NB4 (cell line): ENCODE data around the gene IL10RB.

Experiments
- CTCF ChIP-seq: IDR thresholded peaks from one replicate; pipeline ENCODE4 v1.5.1; 2012; ENCODE audit warnings: low read depth, low read length
- MYC ChIP-seq: IDR thresholded peaks from 2 replicates; pipeline ENCODE4 v1.6.1; 2011; ENCODE audit warnings: low read depth, low read length

- no peak for TF ChIP-seq CTCF
- TF ChIP-seq MYC = no peak
Observed at GRCh38 chr21:33236766-33237165, 29.4 kb upstream of the IL10RB start.
